Measurements from ENCODE around the gene TNFRSF8.

The TNFRSF8 gene

DNA sequence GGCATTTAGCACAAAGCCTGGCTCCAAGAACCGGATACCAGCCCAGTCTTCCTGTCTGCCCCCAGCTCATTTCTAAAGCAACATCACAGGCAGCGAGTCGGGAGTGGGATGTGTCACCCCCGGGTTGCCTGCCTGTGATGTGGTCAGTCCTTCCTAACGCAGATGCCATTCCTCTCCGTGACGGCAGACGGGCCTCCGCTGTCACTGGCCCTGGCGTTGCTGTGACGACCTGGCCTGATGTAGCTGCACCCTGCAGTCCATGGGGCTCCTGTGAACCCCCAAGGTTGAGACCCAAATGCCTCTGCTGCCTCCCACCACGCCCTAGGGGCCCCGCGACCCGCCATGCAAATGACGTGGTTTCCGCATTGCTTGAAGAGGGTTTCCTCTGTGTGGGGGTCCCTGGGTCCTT is 116.0 kb downstream of the TNFRSF8 start:
- peaks cover 50% of the 10 kb centered on the region for H3K36me3 Mint-ChIP-seq (ENCODE audit: insufficient read depth)
- DNase-seq (ENCODE audit: low spot score in 2 of 2) (peak; percentile 65 to 86), ATAC-seq (replicated peaks; ENCODE audit: extremely low read depth, poor library complexity, severe bottlenecking) (peak; percentile 57)
- no peaks in the 10 kb centered on the region for H3K9me3 Mint-ChIP-seq
- H3K4me3 Mint-ChIP-seq = peak overlapping the region; percentile 85
- H3K27ac Mint-ChIP-seq (ENCODE audit: low read depth) = peak overlapping the region; percentile 100
- H3K4me1 Mint-ChIP-seq = peaks cover 78% of the 10 kb centered on the region
- no peaks in the 10 kb centered on the region for H3K27me3 Mint-ChIP-seq

DNA sequence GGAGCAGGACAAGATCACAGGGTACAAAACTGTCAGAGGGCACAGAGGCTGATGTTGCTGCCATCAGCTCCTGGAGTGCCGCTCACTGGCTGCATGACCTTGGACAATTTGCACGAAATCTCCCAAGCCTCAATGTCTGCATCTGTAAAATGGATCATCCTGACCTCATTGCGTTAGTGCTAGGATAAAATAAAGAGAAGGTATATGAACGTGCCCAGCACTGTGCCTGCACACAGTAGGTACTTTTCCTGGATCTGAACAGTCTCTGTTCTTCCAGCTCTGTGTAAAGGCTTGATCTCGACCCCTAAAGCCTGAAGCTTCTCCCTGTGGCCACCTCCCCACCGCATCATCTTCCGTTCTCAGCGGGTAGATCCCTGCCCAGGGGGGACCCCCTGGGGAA is 116.6 kb downstream of the TNFRSF8 start:
- H3K27ac Mint-ChIP-seq (ENCODE audit: low read depth) = peak overlapping the region; percentile 100
- H3K4me3 Mint-ChIP-seq = peak overlapping the region; percentile 85
- H3K4me1 Mint-ChIP-seq = peaks cover 81% of the 10 kb centered on the region
- no peaks in the 10 kb centered on the region for H3K9me3 Mint-ChIP-seq
- no peak for DNase-seq (ENCODE audit: low spot score in 2 of 2)
- no peak for ATAC-seq (replicated peaks; ENCODE audit: extremely low read depth, poor library complexity, severe bottlenecking)
- peaks cover 47% of the 10 kb centered on the region for H3K36me3 Mint-ChIP-seq (ENCODE audit: insufficient read depth)
- no peaks in the 10 kb centered on the region for H3K27me3 Mint-ChIP-seq

DNA sequence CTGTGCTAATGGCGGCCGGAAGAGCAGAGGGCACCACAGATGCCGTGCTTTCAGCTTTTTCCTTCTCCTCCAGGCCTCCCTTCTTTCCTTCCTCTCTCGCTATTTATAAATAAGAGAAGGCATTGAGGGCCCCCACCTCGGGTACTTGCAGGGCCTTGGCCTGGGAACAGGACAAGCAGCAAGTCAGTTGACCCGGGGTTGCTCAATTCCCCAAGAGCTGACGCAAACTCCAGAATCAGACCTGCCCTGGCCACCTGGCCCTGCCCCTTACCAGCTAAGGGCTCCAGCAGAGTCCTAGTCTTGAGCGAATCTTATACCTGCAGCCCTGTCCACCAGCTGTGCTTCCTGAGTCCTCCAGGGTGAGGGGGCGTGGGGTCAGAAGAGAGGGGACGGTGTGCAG is 117.2 kb downstream of the TNFRSF8 start:
- H3K27me3 Mint-ChIP-seq = no peaks in the 10 kb centered on the region
- H3K36me3 Mint-ChIP-seq (ENCODE audit: insufficient read depth) = peaks cover 46% of the 10 kb centered on the region
- peak overlapping the region; percentile 85 for H3K4me3 Mint-ChIP-seq
- ATAC-seq (replicated peaks; ENCODE audit: extremely low read depth, poor library complexity, severe bottlenecking) (no peak), DNase-seq (ENCODE audit: low spot score in 2 of 2) (no peak)
- no peaks in the 10 kb centered on the region for H3K9me3 Mint-ChIP-seq
- peak overlapping the region; percentile 100 for H3K27ac Mint-ChIP-seq (ENCODE audit: low read depth)
- peaks cover 87% of the 10 kb centered on the region for H3K4me1 Mint-ChIP-seq

DNA sequence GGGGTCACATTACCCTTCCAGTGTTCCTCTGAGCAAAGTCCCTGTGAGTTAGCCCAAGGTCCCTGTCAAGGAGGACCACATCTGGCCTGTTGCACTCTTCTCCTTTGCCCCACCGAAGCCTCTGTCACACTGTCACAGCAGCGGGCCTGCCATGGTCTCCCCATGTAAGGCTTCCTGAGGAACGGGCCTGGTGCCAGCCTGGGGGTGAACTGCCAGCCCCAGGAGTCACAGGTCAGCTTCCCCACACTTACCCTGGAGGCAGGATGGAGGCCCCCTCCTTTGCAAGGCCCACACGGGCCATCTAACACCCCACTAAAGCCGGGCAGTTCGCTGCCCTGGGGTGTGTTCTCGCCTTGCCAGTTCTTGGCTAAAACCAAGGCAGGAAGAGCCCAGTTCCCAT is 117.8 kb downstream of the TNFRSF8 start:
- no peak for ATAC-seq (replicated peaks; ENCODE audit: extremely low read depth, poor library complexity, severe bottlenecking)
- Mint-ChIP-seq H3K9me3 (no peaks in the 10 kb centered on the region), H3K27me3 (no peaks in the 10 kb centered on the region), H3K4me1 (peaks cover 87% of the 10 kb centered on the region), H3K36me3 (ENCODE audit: insufficient read depth) (peaks cover 43% of the 10 kb centered on the region), H3K27ac (ENCODE audit: low read depth) (peak overlapping the region; percentile 100), H3K4me3 (no peak overlapping the region)
- DNase-seq (ENCODE audit: low spot score in 2 of 2) = no peak

DNA sequence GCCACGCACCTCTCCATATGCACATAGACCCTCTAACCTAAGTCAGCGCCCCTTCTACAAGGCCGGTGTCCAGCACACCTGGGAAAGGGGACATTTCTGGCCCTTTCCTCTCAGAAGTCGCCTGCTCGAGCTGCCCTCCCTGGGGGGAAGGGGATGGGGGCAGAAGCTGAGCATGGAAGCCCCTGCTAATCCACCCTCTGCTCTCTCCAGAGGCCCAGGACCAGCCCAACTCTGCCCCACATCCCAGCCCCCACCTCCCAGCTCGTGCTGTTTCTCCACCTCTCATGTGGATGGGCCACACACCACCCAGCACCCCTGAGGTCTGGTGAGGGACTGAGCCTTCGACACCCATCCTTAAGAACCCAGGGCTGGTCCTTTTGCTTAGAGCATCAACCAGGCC is 118.5 kb downstream of the TNFRSF8 start:
- no peak for ATAC-seq (replicated peaks; ENCODE audit: extremely low read depth, poor library complexity, severe bottlenecking)
- H3K27ac Mint-ChIP-seq (ENCODE audit: low read depth) = peak overlapping the region; percentile 100
- no peak overlapping the region for H3K4me3 Mint-ChIP-seq

DNA sequence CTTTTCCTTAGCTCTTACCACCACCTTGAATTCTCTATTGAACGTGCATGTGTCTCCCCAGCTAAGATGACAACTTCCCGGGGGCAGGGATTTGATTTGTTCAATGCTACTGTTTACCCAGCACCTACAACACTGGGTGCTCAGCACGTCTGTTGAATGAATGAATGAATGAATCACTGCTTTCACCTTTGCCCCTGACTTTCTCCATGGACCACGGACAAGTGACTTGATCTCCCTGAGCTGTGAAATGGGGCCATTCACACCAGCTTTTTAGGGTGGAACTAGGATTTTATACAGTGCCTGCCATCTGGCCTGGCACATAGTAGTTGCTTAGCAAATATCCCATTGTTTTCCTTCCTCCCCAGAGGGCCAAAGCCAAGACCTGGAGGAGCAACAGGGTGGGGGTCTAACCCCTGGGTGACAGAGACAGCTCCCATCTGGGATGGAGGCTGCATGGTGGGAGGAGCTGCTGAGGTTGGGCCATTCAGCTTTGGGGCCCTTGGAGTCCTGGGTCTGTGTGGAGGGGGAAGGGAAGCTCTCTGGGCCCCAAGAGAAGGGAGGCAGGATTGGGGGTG is 119.4 kb downstream of the TNFRSF8 start:
- Mint-ChIP-seq H3K4me3 (peak overlapping the region; percentile 52), H3K27ac (ENCODE audit: low read depth) (peak overlapping the region; percentile 100)

More for the DNA sequence above, 118.5 kb downstream of the TNFRSF8 start:
- no peaks in the 10 kb centered on the region for H3K9me3 Mint-ChIP-seq
- H3K4me1 Mint-ChIP-seq = peaks cover 84% of the 10 kb centered on the region
- H3K36me3 Mint-ChIP-seq (ENCODE audit: insufficient read depth) = peaks cover 42% of the 10 kb centered on the region
- DNase-seq (ENCODE audit: low spot score in 2 of 2) = no peak
- H3K27me3 Mint-ChIP-seq = no peaks in the 10 kb centered on the region

DNA sequence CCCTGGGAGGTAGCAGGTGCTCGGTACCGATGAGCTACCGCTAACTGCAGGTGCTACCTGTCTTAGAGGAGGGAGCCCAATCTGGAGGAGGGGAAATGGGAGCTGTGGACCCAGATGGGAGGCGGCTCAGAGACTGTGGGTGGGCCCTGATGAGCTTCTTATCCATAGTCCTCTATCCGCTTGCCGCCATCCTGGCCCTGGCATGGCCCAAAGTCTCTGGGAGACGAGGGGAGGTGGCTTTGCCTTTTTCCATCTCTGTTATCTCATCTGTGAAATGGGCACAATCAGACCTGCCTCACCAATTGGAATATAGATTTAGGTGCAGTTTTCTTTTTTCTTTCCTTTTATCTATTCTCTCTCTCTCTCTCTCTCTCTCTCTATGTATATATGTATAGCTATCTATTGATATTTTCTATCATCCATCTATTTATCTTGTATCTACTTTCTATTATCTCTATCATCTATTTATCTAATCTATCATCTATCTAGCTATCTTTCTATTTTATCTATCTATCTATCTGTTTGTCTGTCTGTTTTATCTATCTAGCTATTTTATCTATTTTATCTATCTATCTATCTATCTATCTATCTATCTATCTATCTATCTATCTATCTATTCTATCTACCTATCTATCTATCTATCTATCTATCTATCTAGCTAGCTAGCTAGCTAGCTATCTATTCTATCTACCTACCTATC is 120.1 kb downstream of the TNFRSF8 start:
- DNase-seq (ENCODE audit: low spot score in 2 of 2) = no peak
- no peak overlapping the region for H3K4me3 Mint-ChIP-seq
- H3K36me3 Mint-ChIP-seq (ENCODE audit: insufficient read depth) = peaks cover 35% of the 10 kb centered on the region
- peak overlapping the region; percentile 100 for H3K27ac Mint-ChIP-seq (ENCODE audit: low read depth)
- peaks cover 88% of the 10 kb centered on the region for H3K4me1 Mint-ChIP-seq
- H3K27me3 Mint-ChIP-seq = no peaks in the 10 kb centered on the region
- no peak for ATAC-seq (replicated peaks; ENCODE audit: extremely low read depth, poor library complexity, severe bottlenecking)
- no peaks in the 10 kb centered on the region for H3K9me3 Mint-ChIP-seq

More for the DNA sequence above, 119.4 kb downstream of the TNFRSF8 start:
- H3K9me3 Mint-ChIP-seq = no peaks in the 10 kb centered on the region
- H3K4me1 Mint-ChIP-seq = peaks cover 88% of the 10 kb centered on the region
- ATAC-seq (replicated peaks; ENCODE audit: extremely low read depth, poor library complexity, severe bottlenecking) (no peak), DNase-seq (ENCODE audit: low spot score in 2 of 2) (no peak)
- H3K36me3 Mint-ChIP-seq (ENCODE audit: insufficient read depth) = peaks cover 38% of the 10 kb centered on the region
- H3K27me3 Mint-ChIP-seq = no peaks in the 10 kb centered on the region

DNA sequence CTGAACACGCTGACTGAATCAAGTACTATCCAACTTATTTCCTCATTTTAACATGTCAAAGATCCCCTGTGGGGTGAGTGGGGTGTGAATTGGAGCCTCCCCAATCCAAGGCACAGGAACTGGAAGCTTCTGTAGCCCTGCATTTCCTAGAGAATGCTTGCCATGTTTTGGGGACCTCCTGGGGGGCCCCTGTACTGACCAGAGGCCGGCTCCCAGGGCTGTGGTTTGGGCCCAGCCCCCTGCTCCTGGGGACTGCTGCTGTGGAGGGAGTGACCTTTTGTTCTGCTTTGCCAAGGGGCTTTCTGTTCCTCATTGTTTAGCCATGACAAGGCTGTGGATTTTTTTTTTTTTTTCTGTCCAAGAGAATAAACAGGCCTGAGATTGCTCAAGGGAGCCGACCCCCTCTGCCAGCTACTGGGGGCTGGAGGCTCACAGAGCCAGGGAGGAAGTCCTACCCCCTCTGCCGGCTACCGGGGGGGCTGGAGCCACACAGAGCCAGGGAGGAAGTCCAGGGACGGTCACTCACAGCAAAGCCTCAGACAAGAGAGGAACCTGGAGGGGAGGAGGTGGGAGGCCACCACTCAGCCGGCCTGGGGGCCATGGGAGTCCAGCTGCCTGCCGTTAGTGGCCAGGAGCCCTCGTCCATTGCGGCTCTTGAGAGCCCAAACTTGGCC is 121.0 kb downstream of the TNFRSF8 start:
- Mint-ChIP-seq H3K36me3 (ENCODE audit: insufficient read depth) (peaks cover 29% of the 10 kb centered on the region), H3K27me3 (no peaks in the 10 kb centered on the region), H3K9me3 (no peaks in the 10 kb centered on the region), H3K4me3 (no peak overlapping the region), H3K4me1 (peaks cover 87% of the 10 kb centered on the region), H3K27ac (ENCODE audit: low read depth) (peak overlapping the region; percentile 100)
- DNase-seq (ENCODE audit: low spot score in 2 of 2) = no peak
- no peak for ATAC-seq (replicated peaks; ENCODE audit: extremely low read depth, poor library complexity, severe bottlenecking)

DNA sequence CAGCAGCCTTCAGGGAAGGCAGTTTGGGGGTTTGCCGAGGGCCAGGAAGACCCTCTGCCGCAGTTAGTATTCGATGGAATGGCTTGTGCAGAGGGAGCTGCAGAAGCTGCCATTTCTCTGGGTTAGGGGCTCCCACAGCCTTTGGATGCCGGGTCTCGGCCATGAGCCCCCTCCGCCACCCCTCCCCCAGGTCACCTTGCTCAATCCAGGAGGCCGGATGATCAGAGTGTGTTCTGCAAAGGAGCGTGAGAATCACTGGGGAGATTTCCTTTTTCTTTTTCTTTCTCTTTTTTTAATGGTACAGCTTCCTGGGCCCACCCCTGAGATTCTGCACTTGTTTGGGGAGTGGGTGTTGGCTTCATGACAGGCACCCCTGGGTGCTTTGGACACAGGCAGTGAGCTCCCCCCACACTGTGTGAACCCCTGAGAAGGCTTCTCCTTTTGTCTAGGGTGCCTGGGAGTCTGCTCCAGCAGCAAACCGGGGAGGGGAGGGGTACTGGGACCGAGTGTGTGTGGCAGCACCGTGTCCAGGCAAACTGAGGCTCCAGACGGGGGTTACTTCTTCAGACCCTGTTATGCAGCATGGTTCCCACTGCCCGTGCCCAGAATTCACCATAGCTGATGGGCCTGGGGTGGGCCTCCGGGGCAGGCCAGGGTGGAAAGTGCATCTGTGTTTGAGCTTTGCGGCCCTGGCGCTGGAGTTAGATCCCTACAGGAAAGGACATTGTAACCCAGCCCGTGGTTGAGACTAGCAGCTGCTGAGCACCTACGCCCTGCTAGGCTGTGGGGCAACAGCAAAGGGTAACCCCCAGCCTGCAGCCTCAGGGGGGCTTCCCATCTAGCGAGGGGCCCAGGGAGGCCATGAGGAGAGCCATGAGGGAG is 122.2 kb downstream of the TNFRSF8 start:
- Mint-ChIP-seq H3K9me3 (no peaks in the 10 kb centered on the region), H3K4me3 (peak overlapping the region; percentile 42), H3K27me3 (no peaks in the 10 kb centered on the region), H3K27ac (ENCODE audit: low read depth) (peak overlapping the region; percentile 100), H3K36me3 (ENCODE audit: insufficient read depth) (peaks cover 30% of the 10 kb centered on the region), H3K4me1 (peaks cover 88% of the 10 kb centered on the region)
- DNase-seq (ENCODE audit: low spot score in 2 of 2) (no peak), ATAC-seq (replicated peaks; ENCODE audit: extremely low read depth, poor library complexity, severe bottlenecking) (no peak)

DNA sequence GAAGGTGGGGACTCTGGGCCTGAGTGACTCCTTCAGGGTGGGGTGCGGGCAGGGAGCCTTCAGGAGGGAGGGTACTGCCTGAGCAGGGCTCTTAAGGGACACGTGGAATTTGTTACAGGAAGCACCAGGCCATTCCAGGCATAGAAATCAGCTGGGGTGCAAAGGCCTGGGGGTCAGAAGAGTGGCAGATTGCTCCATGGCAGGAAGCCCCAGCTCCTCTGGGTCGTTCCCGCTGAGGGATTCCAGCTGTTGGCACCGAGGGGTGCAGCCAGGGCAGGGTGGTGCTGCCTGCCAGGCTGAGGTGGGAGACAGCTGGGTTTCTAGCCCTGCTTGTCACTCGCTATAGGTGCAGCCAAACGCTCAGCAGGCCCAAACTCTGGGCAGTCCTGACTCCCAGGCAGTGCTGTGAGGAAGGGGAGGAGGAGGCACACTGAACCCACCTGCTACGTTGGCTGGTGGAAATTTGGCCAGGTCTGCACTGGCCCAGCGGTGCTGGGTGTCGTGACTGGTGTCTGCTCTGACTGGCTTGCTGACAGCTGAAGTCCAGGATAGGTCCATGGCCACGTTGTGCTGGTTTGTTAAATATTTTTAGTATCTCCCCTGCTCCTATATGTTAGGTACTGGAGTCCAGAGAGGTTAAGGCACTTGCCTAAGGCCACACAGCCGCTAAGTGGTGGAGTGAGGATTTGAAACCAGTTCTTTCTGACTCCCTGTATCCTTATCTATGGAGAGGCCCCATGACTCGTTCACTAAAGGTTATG is 123.0 kb downstream of the TNFRSF8 start:
- H3K9me3 Mint-ChIP-seq = no peaks in the 10 kb centered on the region
- peaks cover 91% of the 10 kb centered on the region for H3K4me1 Mint-ChIP-seq
- DNase-seq (ENCODE audit: low spot score in 2 of 2) = no peak
- no peaks in the 10 kb centered on the region for H3K27me3 Mint-ChIP-seq
- H3K36me3 Mint-ChIP-seq (ENCODE audit: insufficient read depth) = peaks cover 28% of the 10 kb centered on the region
- peak overlapping the region; percentile 42 for H3K4me3 Mint-ChIP-seq
- no peak for ATAC-seq (replicated peaks; ENCODE audit: extremely low read depth, poor library complexity, severe bottlenecking)
- H3K27ac Mint-ChIP-seq (ENCODE audit: low read depth) = peak overlapping the region; percentile 100

DNA sequence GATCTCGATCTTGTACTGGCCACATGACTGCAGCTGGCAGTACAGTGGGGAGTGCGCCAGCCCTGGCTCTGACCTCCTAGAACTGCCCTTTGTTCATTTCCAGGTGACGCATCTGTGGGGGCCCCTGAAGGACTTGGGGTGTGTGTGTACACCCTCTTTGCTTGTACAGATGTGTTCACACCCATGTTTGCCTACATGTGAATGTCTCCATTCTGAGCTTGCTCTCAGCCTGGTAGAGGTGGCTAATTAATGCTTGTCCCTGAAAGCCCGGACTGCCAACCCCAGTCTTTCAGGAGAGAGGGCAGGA is 123.5 kb downstream of the TNFRSF8 start:
- ATAC-seq (replicated peaks; ENCODE audit: extremely low read depth, poor library complexity, severe bottlenecking) (no peak), DNase-seq (ENCODE audit: low spot score in 2 of 2) (no peak)
- peak overlapping the region; percentile 16 for H3K4me3 Mint-ChIP-seq
- H3K36me3 Mint-ChIP-seq (ENCODE audit: insufficient read depth) = peaks cover 31% of the 10 kb centered on the region
- no peaks in the 10 kb centered on the region for H3K9me3 Mint-ChIP-seq
- peaks cover 88% of the 10 kb centered on the region for H3K4me1 Mint-ChIP-seq
- H3K27me3 Mint-ChIP-seq = no peaks in the 10 kb centered on the region
- H3K27ac Mint-ChIP-seq (ENCODE audit: low read depth) = no peak overlapping the region

DNA sequence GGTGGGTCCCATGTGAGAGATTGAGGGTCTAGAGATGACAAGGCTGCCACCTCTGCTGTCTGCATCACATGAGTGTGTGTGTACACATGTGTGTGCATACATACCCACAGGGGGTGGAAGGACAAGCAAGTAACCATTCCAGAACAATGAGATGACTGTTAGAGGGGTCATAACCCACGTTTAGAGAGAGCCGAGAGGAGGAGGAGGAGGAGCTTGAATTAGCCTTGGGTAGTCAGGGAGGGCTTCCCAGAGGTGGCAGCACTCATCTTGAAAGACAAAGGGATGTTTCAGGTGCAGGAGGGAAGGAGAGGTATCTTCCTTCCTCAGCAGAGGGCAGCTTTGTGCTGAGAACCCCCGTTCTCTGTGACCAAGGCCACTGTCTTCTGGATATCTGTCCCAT is 125.0 kb downstream of the TNFRSF8 start:
- Mint-ChIP-seq H3K9me3 (no peaks in the 10 kb centered on the region), H3K27ac (ENCODE audit: low read depth) (peak overlapping the region; percentile 89), H3K27me3 (no peaks in the 10 kb centered on the region), H3K4me1 (peaks cover 78% of the 10 kb centered on the region), H3K4me3 (no peak overlapping the region), H3K36me3 (ENCODE audit: insufficient read depth) (peaks cover 33% of the 10 kb centered on the region)
- ATAC-seq (replicated peaks; ENCODE audit: extremely low read depth, poor library complexity, severe bottlenecking) = no peak
- DNase-seq (ENCODE audit: low spot score in 2 of 2) = no peak
